H7 (cell line): ENCODE results near the gene LRRC73. TPM values are rescaled to one million over a fixed set of nuclear protein-coding genes. Genes with fewer than 3 reads are reported as not detected.
A peak's percentile ranks its signal among the peaks of the same experiment; 100 is the strongest.
"Not testable (repeated sequence)": the region's sequence is repeated elsewhere in the genome, so short reads cannot be mapped to it uniquely, and the experiment has no call there.

ENCODE experiments used
- DNase-seq: peaks from one replicate; pipeline ENCODE4 v3.0.0; 2012
- H3K27me3 ChIP-seq: 2 replicates; pipeline ENCODE4 v1.6.0; 2011; ENCODE audit warnings: mild to moderate bottlenecking, low read length; ENCODE audit not compliant: control insufficient read depth, insufficient read depth
- H3K36me3 ChIP-seq: replicated peaks from 2 replicates; pipeline ENCODE4 v1.5.1; 2011; ENCODE audit warnings: low read length; ENCODE audit not compliant: control insufficient read depth, insufficient read depth
- H3K4me3 ChIP-seq: 2 replicates; pipeline ENCODE4 v1.5.1; 2011; ENCODE audit warnings: low read depth, mild to moderate bottlenecking, control low read depth, low read length, moderate library complexity; ENCODE audit not compliant: insufficient read depth
- total RNA-seq: library from RNA; depleted of rRNA; stranded (reverse); fragments of >200 nt; shearing (Covaris generic); gene quantifications from 2 replicates; pipeline ENCODE4 v1.2.3, GENCODE V29; 2014

The LRRC73 gene
- total RNA-seq, 1 experiment from 2014 or later: not detected

GRCh38 chr6:43504756-43505593 lies 5.2 kb downstream of the LRRC73 start:
- Histone ChIP-seq H3K36me3 (peaks cover 29% of the 10 kb centered on the region), H3K27me3 (peaks cover 25% of the 10 kb centered on the region), H3K4me3 (no peak overlapping the region)
- peak; percentile 19 for DNase-seq

DNA sequence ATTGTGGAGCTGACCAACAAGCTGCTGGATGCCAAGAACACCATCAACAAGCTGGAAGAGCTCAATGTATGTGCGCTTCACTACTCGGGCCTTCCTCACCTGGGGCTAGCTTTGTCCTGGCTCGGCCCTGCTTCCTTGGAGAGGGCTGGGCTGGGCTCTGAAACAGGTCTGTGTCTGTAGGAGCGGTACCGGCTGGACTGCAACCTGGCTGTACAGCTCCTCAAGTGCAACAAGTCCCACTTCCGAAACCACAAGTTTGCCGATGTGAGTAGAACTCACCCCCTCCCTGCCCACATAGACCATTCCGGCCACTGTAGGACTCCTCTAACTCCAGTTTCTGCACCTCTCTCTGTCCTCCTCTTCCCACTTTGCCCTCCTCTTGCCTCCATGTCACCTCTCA lies 6.7 kb downstream of the LRRC73 start:
- peaks cover 11% of the 10 kb centered on the region for H3K27me3 ChIP-seq
- H3K36me3 ChIP-seq: peaks cover 42% of the 10 kb centered on the region
- H3K4me3 ChIP-seq: no peak overlapping the region
- no peak for DNase-seq

DNA sequence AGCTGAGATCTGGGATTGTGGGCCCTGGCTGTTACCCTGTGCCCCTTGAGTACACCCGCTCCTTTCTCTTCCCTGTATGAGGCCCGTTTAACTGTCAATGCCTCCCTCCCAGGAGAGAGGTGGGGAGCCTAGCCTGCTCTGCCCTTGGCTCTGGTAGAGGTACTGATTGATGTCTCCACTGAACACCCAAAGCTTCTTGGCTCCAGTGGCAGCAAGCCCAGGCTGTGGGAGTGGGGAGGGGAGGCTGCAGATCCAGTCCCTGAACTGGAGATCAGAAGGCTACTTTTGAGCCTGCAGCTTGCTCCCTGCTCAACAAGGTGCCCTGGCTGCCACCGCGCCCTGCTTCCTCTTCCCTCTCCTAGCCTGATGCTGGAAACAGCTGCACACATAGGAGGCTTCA lies 7.5 kb downstream of the LRRC73 start:
- peak; percentile 11 for DNase-seq
- peaks cover 43% of the 10 kb centered on the region for H3K36me3 ChIP-seq
- peaks cover 4% of the 10 kb centered on the region; the same call in 1 of the 2 replicates for H3K27me3 ChIP-seq
- no peak overlapping the region for H3K4me3 ChIP-seq

DNA sequence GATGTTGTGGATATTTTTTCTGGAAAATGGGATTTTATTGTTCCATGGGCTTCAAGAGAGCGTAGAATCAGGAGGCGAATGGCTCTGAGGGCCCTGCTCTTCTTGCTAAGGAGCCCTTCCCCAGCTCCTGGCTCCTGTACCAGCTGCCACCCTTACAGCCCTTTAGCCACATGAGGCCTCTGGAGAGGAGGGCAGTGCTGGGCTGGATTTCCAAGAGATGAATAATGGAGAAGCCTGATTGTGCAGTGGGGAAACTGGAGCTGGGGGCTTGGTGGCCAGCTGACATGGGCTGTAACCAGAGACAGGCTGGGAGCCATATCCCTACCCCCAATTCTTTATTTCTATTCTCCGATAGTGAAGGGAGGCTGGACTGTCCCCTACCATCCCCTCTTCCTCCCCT lies 9.2 kb downstream of the LRRC73 start:
- DNase-seq: peak; percentile 19
- no peaks in the 10 kb centered on the region for H3K27me3 ChIP-seq
- peaks cover 43% of the 10 kb centered on the region for H3K36me3 ChIP-seq
- H3K4me3 ChIP-seq: no peak overlapping the region

DNA sequence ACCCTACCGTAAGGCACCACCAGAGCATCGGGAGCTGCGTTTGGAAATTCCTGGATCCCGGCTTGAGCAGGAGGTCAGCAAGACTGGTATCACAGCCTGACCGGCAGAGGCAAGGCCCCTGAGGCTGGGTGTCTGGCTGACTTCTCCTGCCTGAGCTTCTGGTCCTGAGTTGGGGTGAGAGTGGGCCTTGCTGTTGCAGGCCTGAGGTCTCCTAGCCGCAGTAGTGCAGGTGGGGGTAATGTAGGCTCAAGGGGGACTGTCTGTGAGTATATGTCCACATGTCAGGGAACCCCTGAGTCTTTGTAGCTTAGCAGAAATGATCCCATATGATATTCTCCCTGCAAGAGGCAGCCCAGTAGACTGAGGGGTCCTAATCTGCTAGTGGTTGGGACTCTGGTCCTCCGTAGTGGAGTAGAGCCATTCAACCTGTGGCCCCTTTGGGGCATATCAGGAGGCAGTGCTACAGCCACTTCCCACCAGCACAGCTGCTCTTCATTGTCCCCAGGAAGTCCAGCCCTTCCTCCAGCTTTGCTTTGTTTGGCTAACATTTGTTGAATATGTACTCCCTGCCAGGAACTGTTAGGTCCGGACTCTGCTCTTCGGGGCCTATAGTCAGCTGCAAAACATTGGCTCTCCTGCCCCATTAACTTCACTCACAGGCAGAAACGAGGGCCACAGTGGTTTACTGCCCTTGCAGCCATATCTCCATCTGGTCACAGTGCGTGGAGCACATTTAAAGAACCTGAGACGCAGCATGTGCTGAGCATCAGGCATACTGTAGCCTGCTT lies 10.9 kb downstream of the LRRC73 start:
- DNase-seq: no peak
- H3K36me3 ChIP-seq: peaks cover 41% of the 10 kb centered on the region
- no peak overlapping the region for H3K4me3 ChIP-seq
- H3K27me3 ChIP-seq: no peaks in the 10 kb centered on the region

GRCh38 chr6:43498291-43498690 lies 11.9 kb downstream of the LRRC73 start:
- not testable (repeated sequence) for DNase-seq, H3K4me3 ChIP-seq, H3K27me3 ChIP-seq
- peaks cover 37% of the 10 kb centered on the region for H3K36me3 ChIP-seq

DNA sequence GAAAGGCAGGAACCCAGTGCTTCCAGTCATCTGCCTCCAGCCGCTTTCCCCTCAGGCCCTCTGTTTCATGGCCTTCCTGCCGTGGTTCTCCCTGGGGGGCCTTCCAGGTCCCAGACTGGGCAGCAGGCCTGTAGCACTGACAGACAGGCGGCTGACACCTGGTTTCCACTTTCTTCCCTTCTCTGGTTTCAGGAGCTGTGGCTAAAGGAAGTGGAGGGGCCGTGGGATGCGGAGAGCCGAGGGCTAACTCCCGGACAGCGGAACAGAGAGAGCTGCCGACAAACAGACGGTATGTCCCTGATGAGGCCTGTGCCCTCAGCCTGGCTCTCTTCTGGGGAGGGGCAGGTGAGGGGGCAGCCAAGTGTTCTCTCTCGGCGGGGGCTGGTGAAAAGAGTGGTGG lies 12.5 kb downstream of the LRRC73 start:
- no peak for DNase-seq
- H3K27me3 ChIP-seq: no peaks in the 10 kb centered on the region
- H3K36me3 ChIP-seq: peaks cover 32% of the 10 kb centered on the region
- H3K4me3 ChIP-seq: no peak overlapping the region

- DNase-seq: no peak
- H3K4me3 ChIP-seq: no peak overlapping the region
- H3K27me3 ChIP-seq: no peaks in the 10 kb centered on the region
- H3K36me3 ChIP-seq: peaks cover 26% of the 10 kb centered on the region
These were observed 13.1 kb downstream of the LRRC73 start for GRCh38 chr6:43497129-43497396.

DNA sequence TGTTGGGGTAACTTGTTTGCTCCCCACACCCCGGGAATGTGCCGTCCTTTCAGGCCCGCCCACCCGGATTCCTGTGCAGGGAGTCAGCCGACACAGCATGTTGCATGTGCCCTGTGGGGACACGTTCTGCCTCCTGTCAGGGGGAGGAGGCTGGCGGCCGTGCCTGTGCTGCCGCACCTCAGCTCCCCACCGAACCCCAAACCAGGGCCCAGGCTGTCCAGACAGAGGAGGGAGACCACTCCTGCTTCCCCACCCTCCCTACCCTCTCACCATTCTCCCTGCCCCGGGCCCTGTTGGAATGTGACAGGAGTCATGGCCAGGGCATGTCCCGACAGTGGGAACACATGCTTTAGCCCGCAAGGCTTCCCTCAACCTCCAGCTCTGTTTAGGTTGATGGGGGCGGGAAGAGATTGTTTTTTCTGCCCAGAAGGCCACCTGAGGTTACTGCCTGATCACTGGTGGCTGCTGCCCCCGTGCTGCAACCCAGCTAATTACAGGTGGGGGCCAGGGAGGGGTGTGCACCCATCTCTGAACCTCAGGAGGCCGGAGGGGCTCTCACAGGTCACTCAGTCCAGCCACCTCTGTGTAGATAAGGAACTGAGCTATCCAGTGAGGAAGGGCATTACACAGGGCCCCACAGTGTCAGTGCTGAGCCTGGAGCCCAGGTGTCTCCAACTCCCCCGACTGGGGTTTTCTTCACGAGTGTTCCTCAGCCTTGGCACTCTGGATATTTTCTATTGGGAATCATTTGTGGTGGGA lies 13.6 kb downstream of the LRRC73 start:
- no peaks in the 10 kb centered on the region for H3K27me3 ChIP-seq
- no peak overlapping the region for H3K4me3 ChIP-seq
- peak; percentile 92 for DNase-seq
- H3K36me3 ChIP-seq: peaks cover 26% of the 10 kb centered on the region

DNA sequence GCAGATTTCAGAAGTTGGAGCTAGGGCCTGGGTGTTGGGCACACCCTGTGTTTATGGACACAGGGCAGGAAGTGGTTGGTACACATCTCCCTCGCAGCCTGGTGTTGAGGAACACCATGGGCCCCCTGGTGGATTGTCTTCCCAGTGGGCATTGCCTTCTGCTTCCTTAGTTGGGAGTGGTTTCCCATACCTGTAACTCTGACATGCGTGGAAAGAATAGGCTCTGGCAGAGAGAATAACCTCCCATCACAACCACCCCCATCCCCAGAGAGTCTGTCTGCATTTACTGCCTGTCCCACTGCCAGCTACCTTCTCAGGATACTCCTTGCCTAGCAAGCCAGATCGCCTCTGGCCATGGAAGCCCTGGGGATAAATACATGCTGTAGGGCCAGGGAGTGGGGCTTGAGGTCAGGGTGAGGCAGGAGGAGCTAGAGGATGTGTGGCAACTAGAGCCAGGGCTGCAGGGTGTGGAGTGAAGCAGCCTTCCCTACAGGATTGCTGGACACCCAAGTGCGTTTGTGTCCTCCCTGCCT lies 14.7 kb downstream of the LRRC73 start:
- peaks cover 19% of the 10 kb centered on the region for H3K36me3 ChIP-seq
- H3K27me3 ChIP-seq: no peaks in the 10 kb centered on the region
- no peak overlapping the region for H3K4me3 ChIP-seq
- peak; percentile 53 for DNase-seq

DNA sequence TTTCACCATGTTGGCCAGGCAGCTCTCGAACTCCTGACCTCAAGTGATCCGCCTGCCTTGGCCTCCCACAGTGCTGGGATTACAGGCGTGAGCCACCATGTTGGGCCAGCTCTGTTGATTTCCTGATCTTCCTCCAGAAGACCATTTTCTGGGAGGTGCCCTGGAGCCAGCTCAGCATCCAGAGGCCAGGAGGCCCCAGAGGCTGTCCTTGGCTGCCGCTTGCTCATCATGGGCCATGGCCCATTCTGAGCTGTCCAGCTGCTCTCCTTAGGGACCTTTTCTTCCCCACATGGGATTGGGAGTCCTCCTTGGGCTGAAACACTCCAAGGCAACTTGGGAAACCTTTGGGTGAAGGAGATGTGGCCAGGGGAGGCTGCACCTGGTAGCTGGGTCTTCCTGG lies 15.4 kb downstream of the LRRC73 start:
- H3K36me3 ChIP-seq: peaks cover 12% of the 10 kb centered on the region

DNA sequence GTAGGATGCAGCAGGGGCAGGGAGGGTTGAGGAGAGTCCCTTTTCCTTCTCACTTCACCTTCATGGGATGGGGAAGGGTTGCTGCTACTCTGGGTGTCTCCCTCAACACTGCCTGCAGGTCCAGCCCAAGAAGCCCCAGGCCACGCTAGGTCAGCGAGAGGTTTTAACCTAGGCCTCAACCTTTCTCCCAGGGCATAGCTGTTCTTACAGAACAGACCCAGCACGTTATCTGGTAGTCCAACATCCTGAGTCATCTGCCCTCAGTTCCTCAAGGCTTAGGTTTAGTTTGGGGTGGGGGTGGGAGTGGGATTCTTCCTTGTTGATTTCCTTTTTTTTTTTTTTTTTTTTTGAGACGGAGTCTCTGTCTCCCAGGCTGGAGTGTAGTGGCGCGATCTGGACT lies 15.8 kb downstream of the LRRC73 start:
- peak; percentile 18 for DNase-seq
- no peaks in the 10 kb centered on the region for H3K27me3 ChIP-seq
- H3K36me3 ChIP-seq: peaks cover 13% of the 10 kb centered on the region
- H3K4me3 ChIP-seq: no peak overlapping the region

More for the DNA sequence above, 15.4 kb downstream of the LRRC73 start:
- Histone ChIP-seq H3K27me3 (no peaks in the 10 kb centered on the region), H3K4me3 (no peak overlapping the region)
- peak; percentile 10 for DNase-seq

- no peak for DNase-seq
- Histone ChIP-seq H3K4me3 (no peak overlapping the region), H3K36me3 (peaks cover 8% of the 10 kb centered on the region), H3K27me3 (no peaks in the 10 kb centered on the region)
These were observed 16.3 kb downstream of the LRRC73 start for GRCh38 chr6:43493833-43494232.

DNA sequence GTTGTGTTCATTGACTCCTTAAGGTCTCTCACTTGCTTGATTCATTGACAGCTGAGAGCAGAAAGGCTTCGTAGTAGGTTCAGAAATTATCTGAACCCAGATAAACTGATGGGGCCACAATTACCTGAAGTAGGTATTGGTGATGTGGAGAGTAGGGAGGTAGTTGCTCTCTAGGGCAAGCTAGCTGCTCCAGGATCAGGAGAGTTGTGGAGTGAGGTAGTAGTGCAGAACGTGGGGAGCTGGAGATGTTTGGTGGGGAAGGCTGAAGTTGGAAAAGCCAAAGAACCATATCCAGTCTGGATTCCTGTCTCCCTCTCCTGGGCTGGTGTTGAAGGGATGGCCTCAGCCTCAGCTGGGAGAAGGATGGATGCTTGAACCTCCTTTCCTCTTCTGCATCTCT lies 16.9 kb downstream of the LRRC73 start:
- H3K27me3 ChIP-seq: no peaks in the 10 kb centered on the region
- peaks cover 5% of the 10 kb centered on the region for H3K36me3 ChIP-seq
- H3K4me3 ChIP-seq: no peak overlapping the region
- DNase-seq: peak; percentile 30
